Ammon's horn (tissue), 1 donor: ENCODE measurements around the gene WDPCP.
"Not testable (repeated sequence)": the region's sequence is repeated elsewhere in the genome, so short reads cannot be mapped to it uniquely, and the experiment has no call there.

Experiments used
- DNase-seq: peaks from one replicate; pipeline ENCODE4 v3.0.0-alpha.2; 2016; ENCODE audit warnings: low spot score

The WDPCP gene

DNA sequence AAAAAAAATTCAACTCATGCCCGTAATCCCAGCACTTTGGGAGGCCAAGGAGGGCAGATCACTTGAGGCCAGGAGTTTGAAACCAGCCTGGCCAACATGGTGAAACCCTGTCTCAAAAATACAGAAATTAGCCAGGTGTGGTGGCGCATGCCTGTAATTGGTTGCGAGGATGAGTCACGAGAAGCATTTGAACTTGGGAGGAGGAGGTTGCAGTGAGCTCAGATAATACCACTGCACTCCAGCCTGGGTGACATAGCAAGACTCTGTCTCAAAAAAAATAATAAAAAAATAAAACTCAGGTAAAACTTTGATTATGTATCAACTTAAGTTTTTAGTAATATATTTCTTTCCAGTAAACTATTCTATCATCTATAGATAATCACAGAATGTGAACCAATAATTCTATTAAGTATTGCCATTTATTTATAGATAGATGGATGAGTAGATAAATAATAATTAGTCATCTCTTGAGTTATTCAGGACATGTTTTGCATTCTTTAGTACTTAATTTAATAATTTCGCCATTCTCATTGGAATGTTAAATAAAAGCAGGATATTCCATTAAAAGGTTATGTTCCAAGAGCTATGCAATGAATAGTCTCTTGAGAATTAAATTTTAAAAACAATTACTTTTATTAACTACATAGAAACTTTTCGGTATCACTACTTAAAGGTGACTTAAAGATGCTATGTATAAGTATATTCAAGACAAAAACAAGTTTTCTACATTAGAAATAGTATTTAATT lies 48.7 kb downstream of the WDPCP start:
- no peak for DNase-seq

- DNase-seq = no peak
Measured at GRCh38 chr2:63538390-63538789, 49.9 kb downstream of the WDPCP start.

GRCh38 chr2:63537306-63537705 lies 51.0 kb downstream of the WDPCP start:
- no peak for DNase-seq

GRCh38 chr2:63530704-63531279 lies 57.5 kb downstream of the WDPCP start:
- DNase-seq = no peak

DNA sequence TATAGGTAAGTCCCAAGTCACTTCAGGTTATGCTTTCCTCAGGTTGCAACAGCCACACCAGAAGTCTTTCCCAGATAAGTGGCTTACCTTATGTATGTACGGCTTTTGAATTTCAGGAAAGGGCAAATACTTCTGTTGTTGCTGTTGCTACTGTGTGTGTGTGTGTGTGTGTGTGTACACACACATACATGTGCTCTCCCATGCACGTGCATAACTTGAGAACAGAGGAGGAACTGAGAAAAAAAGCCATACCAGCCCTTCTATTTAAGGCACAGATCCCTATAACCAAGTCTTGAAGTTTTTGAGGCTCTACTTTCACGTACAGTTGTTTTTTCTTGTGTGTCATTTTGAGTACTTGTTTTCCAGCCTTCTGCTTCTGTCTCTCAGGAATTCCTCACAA lies 62.4 kb downstream of the WDPCP start:
- DNase-seq = no peak

GRCh38 chr2:63522950-63523349 lies 65.3 kb downstream of the WDPCP start:
- no peak for DNase-seq

- no peak for DNase-seq
Measured at GRCh38 chr2:63520793-63521192, 67.5 kb downstream of the WDPCP start.

DNA sequence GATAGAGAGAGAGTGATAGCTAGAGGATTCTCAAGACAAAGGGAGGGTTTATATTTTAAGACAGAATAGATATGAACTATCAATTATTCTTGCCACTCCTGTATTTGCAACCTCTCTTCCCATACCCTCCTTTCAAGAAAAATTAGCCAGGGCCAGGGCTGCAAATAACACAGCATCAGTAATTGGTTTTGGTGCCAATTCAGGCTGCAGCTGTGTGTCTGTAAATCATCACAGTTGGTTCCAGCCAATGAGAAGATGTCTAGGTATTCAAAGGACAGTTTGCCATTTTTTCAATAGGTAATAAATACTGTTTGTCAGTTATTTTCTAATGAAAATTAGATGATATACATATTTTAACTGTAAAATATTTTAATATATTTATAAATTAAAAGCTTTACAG lies 73.5 kb downstream of the WDPCP start:
- no peak for DNase-seq

- DNase-seq = no peak
Measured at GRCh38 chr2:63514237-63514716, 74.0 kb downstream of the WDPCP start.

DNA sequence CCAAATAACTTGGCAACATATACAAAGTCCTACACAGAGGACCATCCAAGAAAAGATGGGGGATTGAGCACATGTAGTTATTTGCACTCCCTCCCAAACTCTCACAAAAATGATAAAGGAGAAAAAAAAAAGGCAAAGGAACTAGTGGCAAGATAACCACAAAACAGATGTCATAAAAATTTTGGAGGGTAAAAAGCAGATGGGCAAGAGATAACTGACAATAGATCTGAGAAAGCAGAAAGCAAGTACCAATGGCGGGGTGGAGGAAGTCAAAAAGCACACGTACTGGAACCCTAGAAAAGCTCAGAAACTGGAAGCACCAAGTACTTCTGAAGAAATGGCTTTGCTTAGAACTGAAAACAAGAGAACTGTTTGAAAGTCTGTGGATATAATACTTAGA lies 82.0 kb downstream of the WDPCP start:
- no peak for DNase-seq

DNA sequence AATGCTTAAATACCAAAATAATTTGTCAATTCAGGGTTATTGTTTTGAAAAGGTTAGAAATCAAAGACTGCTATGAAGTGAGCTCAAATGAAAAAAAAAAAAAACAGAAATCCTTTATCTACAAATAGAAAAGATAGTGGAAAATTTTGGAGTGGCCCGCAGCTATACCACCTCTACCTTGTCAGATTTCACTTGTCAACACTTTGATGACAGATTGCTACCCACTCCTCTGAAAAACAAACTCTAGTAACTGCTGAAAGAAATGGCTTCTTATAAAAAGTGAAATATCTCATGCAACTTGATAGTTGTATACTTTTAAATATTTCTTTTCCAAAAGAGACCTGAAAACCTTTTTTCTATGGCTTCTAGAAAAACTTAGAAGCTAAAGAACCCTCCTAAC lies 84.5 kb downstream of the WDPCP start:
- no peak for DNase-seq

GRCh38 chr2:63500398-63500797 lies 87.9 kb downstream of the WDPCP start:
- no peak for DNase-seq

DNA sequence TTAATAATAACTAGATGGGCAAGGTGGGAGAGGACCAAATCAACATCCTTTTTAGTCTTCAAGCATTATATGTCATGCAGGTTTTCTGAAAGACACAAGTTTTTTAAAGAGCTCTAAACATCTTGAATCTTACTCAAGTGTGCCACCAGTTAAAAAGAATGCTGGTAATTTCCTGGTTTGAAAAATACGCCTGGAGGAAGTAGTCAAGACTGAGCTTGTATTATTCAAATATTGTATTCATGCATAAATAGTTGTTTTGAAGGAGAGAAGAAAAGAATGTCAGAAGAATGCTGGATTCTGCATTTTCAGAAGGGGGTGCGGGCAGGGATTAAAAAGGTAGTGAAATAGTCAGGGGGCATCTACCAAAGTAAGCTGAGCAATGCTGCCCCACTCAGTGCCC lies 90.7 kb downstream of the WDPCP start:
- no peak for DNase-seq

DNA sequence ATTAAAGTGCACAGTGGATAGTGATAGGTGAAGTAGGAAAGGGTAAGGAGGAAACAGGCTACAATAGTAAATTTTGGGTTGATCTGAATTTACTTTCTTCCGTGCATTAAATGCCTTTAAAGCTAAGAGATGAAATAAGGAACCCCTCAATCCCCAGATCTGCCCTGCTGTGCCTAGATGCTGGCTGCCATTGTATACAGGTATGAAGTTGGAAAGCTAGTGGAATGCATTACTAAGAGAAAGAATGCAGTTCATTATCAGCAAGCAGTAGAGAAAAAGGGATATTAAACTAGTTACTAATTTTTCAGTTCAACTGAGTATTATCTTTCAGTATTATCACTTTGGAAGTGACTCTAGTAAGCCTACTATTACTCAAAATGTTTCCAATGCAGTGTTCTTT lies 93.3 kb downstream of the WDPCP start:
- DNase-seq = no peak

DNA sequence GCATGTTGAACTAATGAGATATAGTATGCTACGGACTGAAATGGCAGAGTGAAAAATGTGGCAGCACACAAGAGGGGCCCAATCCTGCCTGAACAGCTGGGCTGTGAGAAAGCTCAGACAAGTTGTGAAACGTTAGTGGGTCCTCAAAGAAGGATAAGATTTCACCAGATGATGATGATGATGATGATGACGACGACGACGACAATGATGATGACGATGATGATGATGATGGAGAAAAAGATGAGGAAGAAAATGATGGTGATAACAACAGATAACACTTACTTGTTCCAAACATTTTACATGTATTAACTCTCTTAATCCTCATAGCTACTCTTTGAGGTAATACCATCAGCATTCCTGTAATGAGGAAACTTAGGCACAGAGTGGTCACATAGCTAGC lies 94.2 kb downstream of the WDPCP start:
- DNase-seq = no peak

DNA sequence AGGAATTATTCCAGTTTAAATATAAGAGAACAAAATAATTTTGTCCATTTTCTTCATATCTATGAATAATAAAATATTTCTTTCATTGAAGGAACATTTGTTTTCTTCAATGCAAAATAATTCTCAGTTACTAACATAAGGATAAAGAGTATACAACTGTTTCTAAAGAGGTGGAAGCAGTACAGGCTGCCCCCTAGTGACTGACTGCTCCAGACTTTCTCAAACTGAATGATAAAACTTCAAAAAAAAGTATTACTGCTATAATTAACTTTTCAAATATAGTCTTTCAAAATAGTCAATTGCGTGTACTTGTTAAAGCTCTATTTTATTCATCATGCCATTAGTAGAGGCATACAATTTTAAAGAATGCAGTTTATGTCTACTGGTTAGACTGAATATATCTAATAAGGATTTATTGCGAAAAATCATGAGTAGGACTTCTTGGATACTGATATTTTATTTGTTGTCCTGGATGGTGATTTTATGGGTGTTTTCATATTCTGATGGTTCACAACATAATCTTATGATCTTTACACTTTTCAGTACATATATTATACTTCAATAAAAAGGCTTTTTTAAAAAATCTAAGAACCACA lies 100.1 kb downstream of the WDPCP start:
- DNase-seq = peak; percentile 45

DNA sequence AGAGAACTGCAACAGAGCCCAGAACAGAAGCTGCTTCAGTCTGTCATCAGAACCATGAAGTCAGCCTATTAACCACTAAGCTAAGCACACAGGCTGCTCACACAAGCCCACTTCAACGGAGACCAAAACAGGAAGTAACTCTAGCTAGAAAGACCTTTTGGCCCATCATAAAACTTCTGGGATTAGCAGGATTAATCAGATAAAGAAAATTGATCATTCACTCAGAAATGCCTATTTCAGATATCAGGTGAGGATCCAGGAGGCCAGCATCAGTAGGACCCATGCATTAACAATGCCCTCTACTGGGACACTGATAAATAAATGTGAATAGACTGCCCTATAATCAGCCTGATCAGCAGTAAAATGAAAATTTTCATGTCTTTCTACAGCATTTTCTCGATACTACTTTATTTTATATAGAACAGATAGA lies 101.4 kb downstream of the WDPCP start:
- DNase-seq = peak; percentile 24

GRCh38 chr2:63484901-63485300 lies 103.4 kb downstream of the WDPCP start:
- no peak for DNase-seq

DNA sequence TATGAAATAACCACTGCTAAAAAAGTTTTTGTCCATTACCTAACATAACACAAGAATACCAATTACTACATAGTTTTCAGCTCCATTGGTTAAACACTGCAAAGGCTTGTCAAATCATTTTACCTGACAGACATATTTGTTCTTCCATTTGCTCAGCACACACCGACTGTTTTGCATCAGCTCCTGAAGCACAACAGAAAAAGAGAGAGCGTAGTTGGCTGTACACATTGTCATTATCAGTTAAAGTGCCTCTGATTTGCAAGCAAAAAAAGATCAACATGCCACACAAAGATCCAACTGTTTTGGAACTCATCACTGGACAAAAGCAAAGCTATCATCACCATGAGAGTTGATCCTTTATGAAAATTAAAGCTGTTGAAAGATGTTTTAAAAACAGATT lies 103.8 kb downstream of the WDPCP start:
- DNase-seq = peak; percentile 36

- DNase-seq = no peak
Measured at GRCh38 chr2:63477686-63478085, 110.6 kb downstream of the WDPCP start.

GRCh38 chr2:63469313-63469712 lies 119.0 kb downstream of the WDPCP start:
- not testable (repeated sequence) for DNase-seq

GRCh38 chr2:63465633-63466032 lies 122.6 kb downstream of the WDPCP start:
- no peak for DNase-seq

- no peak for DNase-seq
Measured at GRCh38 chr2:63463142-63463541, 125.1 kb downstream of the WDPCP start.
